HepG2 (cell line): ENCODE results near the gene PRAMEF2. TPM values are rescaled to one million over a fixed set of nuclear protein-coding genes. Genes with fewer than 3 reads are reported as not detected.
"Not testable (repeated sequence)": the region's sequence is repeated elsewhere in the genome, so short reads cannot be mapped to it uniquely, and the experiment has no call there.

Experiments used
- ATAC-seq: fragments of 200-7000 bp; cut with Tn5 transposase; 3 replicates; pipeline ENCODE4 v1.9.1; 2020; ENCODE audit warnings: mild to moderate bottlenecking, moderate library complexity
- BruUV-seq: library from RNA; stranded (reverse); fragments of 400-500 nt; replicated peaks from 2 replicates; lab custom pipeline; 2021; lab: Mats Ljungman, UMichigan
- CTCF ChIA-PET: fragments of 300-600 bp; formaldehyde crosslinking; extraction: SDS; loops from one replicate; lab custom pipeline; 2021; ENCODE audit warnings: low total read pairs, inconsistent platforms, low intra/inter-chr PET ratio; lab: Yijun Ruan, JAX
- POLR2A ChIA-PET: fragments of 350-600 bp; sonication (Branson Sonifier 250); formaldehyde crosslinking; loops from one replicate; lab custom pipeline; 2020; ENCODE audit warnings: antibody characterized with exemption, inconsistent platforms; lab: Yijun Ruan, JAX
- DNase-seq: peaks from one replicate; pipeline ENCODE4 v3.0.0-alpha.2; 2015; ENCODE audit warnings: low spot score
- FAIRE-seq: peaks from 3 replicates; lab custom pipeline; 2011; peaks lifted over from hg19 to GRCh38; lab: Jason Lieb, UNC
- H2AFZ ChIP-seq: one replicate; pipeline ENCODE4 v1.6.1; 2011; ENCODE audit warnings: low read length, inconsistent platforms
- H3K27ac ChIP-seq: fragments of 300-600 bp; 3 replicates; pipeline ENCODE4 v1.8.0; 2011; ENCODE audit warnings: mixed run types, mild to moderate bottlenecking, mixed read lengths, low read length, inconsistent platforms; ENCODE audit not compliant: insufficient read depth; ENCODE audit errors: extremely low read length
- H3K27me3 ChIP-seq, 2 experiments: fragments of 200-600 bp in 1 of 2; 2 replicates in 1 of 2; 3 replicates in 1 of 2; pipeline versions ENCODE4 v1.6.0 to v1.8.0; 2011; ENCODE audit warnings: low read length in 2 of 2, mild to moderate bottlenecking in 2 of 2, moderate library complexity in 2 of 2, inconsistent platforms in 1 of 2; ENCODE audit not compliant: insufficient read depth in 2 of 2, control insufficient read depth in 1 of 2
- H3K36me3 ChIP-seq, 2 experiments: fragments of 200-600 bp in 1 of 2; replicated peaks in 1 of 2; 2 replicates in 1 of 2; 3 replicates in 1 of 2; pipeline versions ENCODE4 v1.5.1 to v1.8.0; 2011; ENCODE audit warnings: low read length in 2 of 2, inconsistent platforms in 1 of 2; ENCODE audit not compliant: insufficient read depth in 2 of 2, control insufficient read depth in 1 of 2
- H3K4me1 ChIP-seq: 2 replicates; pipeline ENCODE4 v1.5.1; 2012; ENCODE audit warnings: low read length, inconsistent platforms; ENCODE audit not compliant: insufficient read depth
- H3K4me2 ChIP-seq: 2 replicates; pipeline ENCODE4 v1.6.0; 2011; ENCODE audit warnings: low read depth, low read length, inconsistent platforms
- H3K4me3 ChIP-seq, 3 experiments: fragments of 200-600 bp in 1 of 3; sonication (generic), shearing (Covaris generic) in 1 of 3; replicated peaks in 1 of 3; 2 replicates each; pipeline ENCODE4 v1.5.1; 2011 to 2016; ENCODE audit warnings: low read length in 3 of 3, inconsistent platforms in 2 of 3, low read depth in 2 of 3, mild to moderate bottlenecking in 2 of 3, control low read depth in 1 of 3, mixed read lengths in 1 of 3; ENCODE audit not compliant: insufficient read depth in 1 of 3
- H3K79me2 ChIP-seq: one replicate; pipeline ENCODE4 v1.6.1; 2011; ENCODE audit warnings: low read length, inconsistent platforms; ENCODE audit not compliant: insufficient read depth
- H3K9ac ChIP-seq: 2 replicates; pipeline ENCODE4 v1.6.0; 2011; ENCODE audit warnings: mild to moderate bottlenecking, low read depth, low read length, inconsistent platforms; ENCODE audit not compliant: insufficient read depth
- H3K9me3 ChIP-seq: 2 replicates; pipeline ENCODE4 v1.5.1; 2012; ENCODE audit warnings: mild to moderate bottlenecking, low read length
- H4K20me1 ChIP-seq: 2 replicates; pipeline ENCODE4 v1.6.0; 2011; ENCODE audit warnings: inconsistent platforms, mild to moderate bottlenecking, low read length, moderate library complexity; ENCODE audit not compliant: insufficient read depth
- CCAR2 ChIP-seq: fragments of 200-400 bp; formaldehyde crosslinking; optimal IDR thresholded peaks from 2 replicates; pipeline ENCODE3; 2018; ENCODE audit warnings: low read depth, mild to moderate bottlenecking, low read length, moderate library complexity
- DR1 ChIP-seq: sonication (generic); formaldehyde crosslinking; IDR thresholded peaks from 2 replicates; pipeline ENCODE4 v1.8.0; 2021; ENCODE audit warnings: mild to moderate bottlenecking, missing genetic modification reagents, inconsistent platforms
- MAFF ChIP-seq: IDR thresholded peaks from 2 replicates; pipeline ENCODE4 v1.6.1; 2011; ENCODE audit warnings: low read depth, low read length, improper control_type of control experiment
- MAFK ChIP-seq, 2 experiments: IDR thresholded peaks in 1 of 2; conservative IDR thresholded peaks in 1 of 2; 2 replicates each; pipeline ENCODE4 v1.6.1; 2011; ENCODE audit warnings: improper control_type of control experiment in 2 of 2, low read length in 2 of 2
- THAP8 ChIP-seq: sonication (generic); formaldehyde crosslinking; IDR thresholded peaks from 2 replicates; pipeline ENCODE4 v1.5.1; 2020; ENCODE audit warnings: missing genetic modification reagents, mild to moderate bottlenecking, borderline replicate concordance
- ZNF101 ChIP-seq: sonication (generic); formaldehyde crosslinking; IDR thresholded peaks from 2 replicates; pipeline ENCODE4 v1.4.0; 2020; ENCODE audit warnings: mild to moderate bottlenecking, low read depth, missing genetic modification reagents, borderline replicate concordance
- ZNF644 ChIP-seq: IDR thresholded peaks from 2 replicates; pipeline ENCODE4 v1.6.1; 2016; ENCODE audit warnings: low read depth
- WGBS: methylation state at CpG from one replicate; pipeline ENCODE4 v1.1.6; 2017; ENCODE audit warnings: low lambda C conversion rate; 5-methylcytosine and 5-hydroxymethylcytosine counted together
- in situ Hi-C: cut with HindIII; loops from 2 replicates; pipeline ENCODE4 v1.10.0; 2017; ENCODE audit warnings: low pct_unique_long_range_greater_than_20kb; ENCODE audit not compliant: extremely low pct_ligation_motif_present
- intact Hi-C: fragments of 100-400 bp; cut with micrococcal nuclease; formaldehyde crosslinking; loops from one replicate; pipeline ENCODE4 v1.10.0; 2022; ENCODE audit not compliant: unreplicated experiment
- polyA plus RNA-seq, 8 experiments: library from polyadenylated mRNA; depleted of rRNA in 3 of 8; stranded (reverse) in 7 of 8; unstranded in 1 of 8; fragments of >200 nt; fragmentation: Illumina TruSeq in 4 of 8; extraction: Trizol in 4 of 8; gene quantifications; 2 replicates each; pipeline versions ENCODE4 v1.2.1 to v1.2.3, GENCODE V29; 2011 to 2016; ENCODE audit warnings: low read depth in 4 of 8, missing spikeins in 1 of 8, mixed read lengths in 1 of 8; ENCODE audit not compliant: insufficient read depth in 1 of 8
- total RNA-seq, 5 experiments: library from RNA; depleted of rRNA; stranded (reverse); fragments of >200 nt; fragmentation: Illumina TruSeq; extraction: Trizol; gene quantifications; 2 replicates each; pipeline ENCODE4 v1.2.3, GENCODE V29; 2016; ENCODE audit warnings: low read depth in 1 of 5

PRAMEF2 gene
- total and polyA plus RNA-seq, 2 of the 13 experiments (the other 11 are each of a cell fraction or from before 2014, with no cell fraction given), result not detected

- H3K36me3 ChIP-seq, result no peaks in the 10 kb centered on the region
- intact Hi-C loops (no loop called here), in situ Hi-C loops (no loop called here)
- ChIA-PET POLR2A (no interaction called here), CTCF (no interaction called here)
- no peak overlapping the region for H3K4me2 ChIP-seq
- BruUV-seq, result no TSS peak
- WGBS, result 19% methylated on average over 4 of the region's 5 CpGs
- no peaks in the 10 kb centered on the region for H3K4me1 ChIP-seq
- no peaks in the 10 kb centered on the region for H3K79me2 ChIP-seq
- TF ChIP-seq MAFF (peak; percentile 62), MAFK (conservative IDR thresholded peaks at IDR 0.05 in 1 of 2, IDR thresholded peaks at IDR 0.05 in 1 of 2; ENCODE audit: low read length in 2 of 2) (peak; percentile 28 to 68; a peak in 2 of 4 replicates), CCAR2 (no peak)
- DNase-seq (no peak), FAIRE-seq (no peak), ATAC-seq (no peak)
- no peaks in the 10 kb centered on the region for H3K9me3 ChIP-seq
- no peak overlapping the region for H2AFZ ChIP-seq
- H3K27me3 ChIP-seq, result peaks cover 1 to 3% of the 10 kb centered on the region in 2 experiments; a peak in 2 of 5 replicates
- H3K27ac ChIP-seq, result no peak overlapping the region
- H3K4me3 ChIP-seq, result no peak overlapping the region
- H4K20me1 ChIP-seq, result no peaks in the 10 kb centered on the region
- no peak overlapping the region for H3K9ac ChIP-seq
These were observed 46.0 kb upstream of the PRAMEF2 start for GRCh38 chr1:12810691-12811408.

- ATAC-seq, result no peak
These were observed 45.5 kb upstream of the PRAMEF2 start for GRCh38 chr1:12811409-12811784.

GRCh38 chr1:12819061-12819460 lies 37.8 kb upstream of the PRAMEF2 start:
- H3K27ac ChIP-seq, H3K79me2 ChIP-seq, H3K36me3 ChIP-seq, FAIRE-seq, H3K4me3 ChIP-seq, H3K9me3 ChIP-seq, POLR2A ChIA-PET, CTCF ChIA-PET, H3K9ac ChIP-seq, H3K4me2 ChIP-seq, DNase-seq, H3K27me3 ChIP-seq, BruUV-seq, H4K20me1 ChIP-seq, ATAC-seq, intact Hi-C loops, in situ Hi-C loops, H2AFZ ChIP-seq, H3K4me1 ChIP-seq: not testable (repeated sequence)
- WGBS, result no CpG with 5 or more reads among the region's 6 CpGs

More at GRCh38 chr1:12811409-12811784, 45.5 kb upstream of the PRAMEF2 start:
- H3K79me2 ChIP-seq, result no peaks in the 10 kb centered on the region
- no peak overlapping the region for H3K9ac ChIP-seq
- H3K27ac ChIP-seq, result no peak overlapping the region
- CTCF ChIA-PET, result no interaction called here
- POLR2A ChIA-PET, result no interaction called here
- H3K4me1 ChIP-seq, result no peaks in the 10 kb centered on the region
- FAIRE-seq (no peak), DNase-seq (no peak)
- TF ChIP-seq THAP8 (CRISPR knock-in tag), result no peak
- TF ChIP-seq ZNF101 (CRISPR knock-in tag), result no peak
- TF ChIP-seq DR1 (CRISPR knock-in tag), result no peak
- TF ChIP-seq ZNF644 (CRISPR knock-in tag), result no peak
- in situ Hi-C loops, result no loop called here
- peaks cover 1 to 3% of the 10 kb centered on the region in 2 experiments; a peak in 2 of 5 replicates for H3K27me3 ChIP-seq
- H2AFZ ChIP-seq, result no peak overlapping the region
- intact Hi-C loops, result no loop called here
- 22% methylated on average over 2 of the region's 2 CpGs for WGBS
- no peak overlapping the region for H3K4me2 ChIP-seq
- no peaks in the 10 kb centered on the region for H3K36me3 ChIP-seq
- BruUV-seq, result no TSS peak
- no peaks in the 10 kb centered on the region for H4K20me1 ChIP-seq
- no peaks in the 10 kb centered on the region for H3K9me3 ChIP-seq
- H3K4me3 ChIP-seq, result no peak overlapping the region
